ENCODE measurements around the gene RAVER1.

DNA sequence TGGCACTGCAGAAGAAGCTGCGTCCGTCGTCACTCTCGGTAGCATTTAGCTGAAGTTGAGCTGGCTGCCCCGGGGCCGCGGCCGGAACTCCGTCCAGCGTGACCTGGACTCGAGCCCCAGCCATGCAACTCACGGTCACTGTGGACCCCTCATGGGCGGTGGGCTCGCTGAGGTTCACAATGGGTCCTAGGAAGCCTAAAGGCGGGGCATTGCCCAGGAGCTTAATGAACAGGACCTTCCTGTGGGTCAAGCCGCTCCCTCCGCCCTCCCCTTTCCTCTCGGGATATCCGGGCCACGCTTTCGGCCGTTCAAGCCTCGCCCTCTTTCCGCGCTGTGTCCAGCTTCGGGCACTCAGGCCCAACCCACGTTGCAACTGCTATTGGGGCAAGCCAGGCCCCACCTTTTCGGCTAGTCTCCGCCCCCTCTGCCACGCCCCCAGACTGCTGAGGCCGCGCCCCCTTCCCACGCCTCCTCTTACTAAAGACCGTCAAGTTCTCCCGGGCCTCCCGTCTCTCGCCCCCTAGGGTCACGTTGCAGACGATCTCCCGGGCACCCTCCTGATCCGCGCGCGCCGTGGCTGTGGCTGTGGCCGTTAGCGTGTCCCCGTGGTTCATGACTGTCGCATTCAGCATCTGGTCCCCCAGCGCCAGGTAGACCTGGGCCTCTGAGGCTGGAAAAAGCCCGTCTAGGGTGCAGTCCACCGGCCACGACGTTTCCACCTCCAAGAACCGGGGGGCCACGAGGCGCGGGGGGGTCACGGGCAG, 1.4 kb upstream of the RAVER1 start:
- TF ChIP-seq, protein P1, sequence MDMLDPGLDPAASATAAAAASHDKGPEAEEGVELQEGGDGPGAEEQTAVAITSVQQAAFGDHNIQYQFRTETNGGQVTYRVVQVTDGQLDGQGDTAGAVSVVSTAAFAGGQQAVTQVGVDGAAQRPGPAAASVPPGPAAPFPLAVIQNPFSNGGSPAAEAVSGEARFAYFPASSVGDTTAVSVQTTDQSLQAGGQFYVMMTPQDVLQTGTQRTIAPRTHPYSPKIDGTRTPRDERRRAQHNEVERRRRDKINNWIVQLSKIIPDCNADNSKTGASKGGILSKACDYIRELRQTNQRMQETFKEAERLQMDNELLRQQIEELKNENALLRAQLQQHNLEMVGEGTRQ (CRISPR knock-in tag; IDR thresholded peaks at IDR 0.05) = no peak
- TF ChIP-seq, protein P2, sequence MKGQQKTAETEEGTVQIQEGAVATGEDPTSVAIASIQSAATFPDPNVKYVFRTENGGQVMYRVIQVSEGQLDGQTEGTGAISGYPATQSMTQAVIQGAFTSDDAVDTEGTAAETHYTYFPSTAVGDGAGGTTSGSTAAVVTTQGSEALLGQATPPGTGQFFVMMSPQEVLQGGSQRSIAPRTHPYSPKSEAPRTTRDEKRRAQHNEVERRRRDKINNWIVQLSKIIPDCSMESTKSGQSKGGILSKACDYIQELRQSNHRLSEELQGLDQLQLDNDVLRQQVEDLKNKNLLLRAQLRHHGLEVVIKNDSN (CRISPR knock-in tag; IDR thresholded peaks at IDR 0.05) = no peak
- no peak for TF ChIP-seq HMGA2 (CRISPR knock-in tag; IDR thresholded peaks at IDR 0.05)

Measured in WTC11 (cell line).